NCI-H345 treated with DMSO at 0.1 percent for 48 hours (cell line): ENCODE data around the gene MAG.
A peak's percentile ranks its signal among the peaks of the same experiment; 100 is the strongest.

Source experiments
- DNase-seq: peaks from one replicate; lab custom pipeline; 2025; ENCODE audit not compliant: unreplicated experiment; lab: John Stamatoyannopoulos, UW

The MAG gene

GRCh38 chr19:35340431-35340830 is 48.5 kb downstream of the MAG start:
- DNase-seq: no peak

- no peak for DNase-seq
Observed at GRCh38 chr19:35341006-35341405, 49.0 kb downstream of the MAG start.

- DNase-seq: no peak
Observed at GRCh38 chr19:35341565-35342225, 49.7 kb downstream of the MAG start.

GRCh38 chr19:35342430-35342829 is 50.5 kb downstream of the MAG start:
- DNase-seq: no peak

- no peak for DNase-seq
Observed at GRCh38 chr19:35344511-35345031, 52.6 kb downstream of the MAG start.

GRCh38 chr19:35345671-35346111 is 53.7 kb downstream of the MAG start:
- no peak for DNase-seq

GRCh38 chr19:35346193-35347052 is 54.5 kb downstream of the MAG start:
- no peak for DNase-seq

- no peak for DNase-seq
Observed at GRCh38 chr19:35347171-35347929, 55.4 kb downstream of the MAG start, which contains the start of gene FFAR1. Gene FFAR1, plus strand, starts transcription at chr19:35347902. Its CDS starts 3,650 bp downstream, at chr19:35351552.

- DNase-seq: no peak
Observed at GRCh38 chr19:35347930-35348298, 56.0 kb downstream of the MAG start.

GRCh38 chr19:35348911-35349611 is 57.1 kb downstream of the MAG start:
- peak; percentile 72 for DNase-seq

- DNase-seq: no peak
Observed at GRCh38 chr19:35349614-35350521, 57.9 kb downstream of the MAG start.

- DNase-seq: no peak
Observed at GRCh38 chr19:35350591-35350990, 58.6 kb downstream of the MAG start.

- DNase-seq: no peak
Observed at GRCh38 chr19:35351411-35352176, 59.6 kb downstream of the MAG start.

- no peak for DNase-seq
Observed at GRCh38 chr19:35352177-35352447, 60.2 kb downstream of the MAG start.

GRCh38 chr19:35352448-35353304 is 60.7 kb downstream of the MAG start:
- peak; percentile 96 for DNase-seq

- DNase-seq: no peak
Observed at GRCh38 chr19:35353635-35354034, 61.7 kb downstream of the MAG start.

GRCh38 chr19:35354898-35355297 is 62.9 kb downstream of the MAG start:
- no peak for DNase-seq

GRCh38 chr19:35355791-35356460 is 64.0 kb downstream of the MAG start:
- DNase-seq: no peak
